Duodenal mucosa (tissue), 2 donors: ENCODE results near the gene CERS6.

Experiments
- H3K27ac ChIP-seq: one replicate; pipeline ENCODE4 v1.7.0; 2013; ENCODE audit warnings: low read depth, low read length
- H3K27me3 ChIP-seq, 2 donors: one replicate each; pipeline ENCODE4 v1.7.0; 2013; ENCODE audit warnings: low read length in 2 of 2, control low read depth in 1 of 2; ENCODE audit not compliant: insufficient read depth in 2 of 2, control insufficient read depth in 1 of 2
- H3K36me3 ChIP-seq, 2 donors: one replicate each; pipeline ENCODE4 v1.7.0; 2013; ENCODE audit warnings: low read length in 2 of 2, control low read depth in 1 of 2; ENCODE audit not compliant: insufficient read depth in 2 of 2, control insufficient read depth in 1 of 2
- H3K4me1 ChIP-seq, 2 donors: one replicate each; pipeline ENCODE4 v1.7.0; 2013; ENCODE audit warnings: low read length in 2 of 2, control low read depth in 1 of 2; ENCODE audit not compliant: insufficient read depth in 2 of 2, control insufficient read depth in 1 of 2
- H3K4me3 ChIP-seq, 2 donors: one replicate each; pipeline ENCODE4 v1.7.0; 2013; ENCODE audit warnings: low read length in 2 of 2, low read depth in 1 of 2
- H3K9ac ChIP-seq, 2 donors: one replicate each; pipeline ENCODE4 v1.7.0; 2013; ENCODE audit warnings: low read length in 2 of 2, low read depth in 1 of 2
- H3K9me3 ChIP-seq, 2 donors: one replicate each; pipeline ENCODE4 v1.7.0; 2013; ENCODE audit warnings: low read length in 2 of 2, control low read depth in 1 of 2; ENCODE audit not compliant: control insufficient read depth in 1 of 2

The CERS6 gene

GRCh38 chr2:168731616-168732015 lies 275.5 kb downstream of the CERS6 start:
- Histone ChIP-seq H3K27me3 (no peaks in the 10 kb centered on the region), H3K36me3 (peaks cover 0 to 6% of the 10 kb centered on the region in 2 donors), H3K27ac (no peak overlapping the region), H3K4me1 (no peaks in the 10 kb centered on the region), H3K9me3 (no peaks in the 10 kb centered on the region), H3K4me3 (no peak overlapping the region), H3K9ac (no peak overlapping the region)

DNA sequence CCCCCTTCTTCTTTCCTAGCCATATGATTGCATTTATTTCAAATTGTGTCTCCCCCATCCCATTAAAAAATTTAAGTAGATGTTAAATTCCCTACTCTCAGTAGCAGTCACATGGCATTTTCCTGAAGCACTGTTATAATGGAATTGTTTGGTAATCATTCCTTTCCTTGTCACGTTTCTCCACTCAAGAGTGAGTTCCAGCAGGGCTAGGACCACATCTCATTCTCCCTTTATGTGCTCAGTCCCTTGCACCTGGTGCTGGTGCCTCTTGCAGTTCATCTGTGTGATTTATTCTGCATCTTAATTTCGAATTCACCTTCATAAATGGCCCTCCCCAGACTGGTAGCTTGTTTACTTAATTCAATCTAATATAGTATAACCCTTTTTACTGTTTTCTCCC lies 276.0 kb downstream of the CERS6 start:
- peaks cover 0 to 6% of the 10 kb centered on the region in 2 donors for H3K36me3 ChIP-seq

DNA sequence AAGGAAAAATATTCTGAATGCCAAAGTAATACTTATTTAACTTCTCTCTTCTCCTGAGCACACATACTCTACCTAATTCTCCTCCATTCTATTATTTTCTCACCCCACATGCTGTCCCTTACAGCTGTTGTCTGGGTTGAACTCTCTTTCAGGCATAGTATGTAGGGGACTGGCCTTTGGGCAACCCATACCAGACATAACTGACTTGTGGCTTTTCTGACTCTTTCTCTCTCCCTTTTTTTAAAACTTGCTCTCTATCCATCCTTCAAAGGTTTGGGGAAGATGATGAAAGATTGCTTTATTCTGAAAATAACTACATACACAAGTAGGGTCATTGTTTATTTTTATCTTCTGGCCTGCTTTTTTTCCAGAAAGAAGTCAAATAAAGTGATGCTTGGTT lies 276.4 kb downstream of the CERS6 start:
- H3K9ac ChIP-seq, result no peak overlapping the region
- peaks cover 0 to 6% of the 10 kb centered on the region in 2 donors for H3K36me3 ChIP-seq
- no peaks in the 10 kb centered on the region for H3K27me3 ChIP-seq
- no peak overlapping the region for H3K27ac ChIP-seq
- H3K4me3 ChIP-seq, result no peak overlapping the region
- no peaks in the 10 kb centered on the region for H3K9me3 ChIP-seq
- no peaks in the 10 kb centered on the region for H3K4me1 ChIP-seq

More for the DNA sequence above, 276.0 kb downstream of the CERS6 start:
- H3K9me3 ChIP-seq, result no peaks in the 10 kb centered on the region
- no peaks in the 10 kb centered on the region for H3K27me3 ChIP-seq
- H3K4me3 ChIP-seq, result no peak overlapping the region
- H3K4me1 ChIP-seq, result no peaks in the 10 kb centered on the region
- H3K9ac ChIP-seq, result no peak overlapping the region
- no peak overlapping the region for H3K27ac ChIP-seq

GRCh38 chr2:168734199-168734760 lies 278.2 kb downstream of the CERS6 start:
- Histone ChIP-seq H3K9me3 (no peaks in the 10 kb centered on the region), H3K4me3 (no peak overlapping the region), H3K36me3 (peaks cover 0 to 2% of the 10 kb centered on the region in 2 donors), H3K27me3 (no peaks in the 10 kb centered on the region), H3K9ac (no peak overlapping the region), H3K4me1 (peaks cover 0 to 5% of the 10 kb centered on the region in 2 donors), H3K27ac (no peak overlapping the region)

DNA sequence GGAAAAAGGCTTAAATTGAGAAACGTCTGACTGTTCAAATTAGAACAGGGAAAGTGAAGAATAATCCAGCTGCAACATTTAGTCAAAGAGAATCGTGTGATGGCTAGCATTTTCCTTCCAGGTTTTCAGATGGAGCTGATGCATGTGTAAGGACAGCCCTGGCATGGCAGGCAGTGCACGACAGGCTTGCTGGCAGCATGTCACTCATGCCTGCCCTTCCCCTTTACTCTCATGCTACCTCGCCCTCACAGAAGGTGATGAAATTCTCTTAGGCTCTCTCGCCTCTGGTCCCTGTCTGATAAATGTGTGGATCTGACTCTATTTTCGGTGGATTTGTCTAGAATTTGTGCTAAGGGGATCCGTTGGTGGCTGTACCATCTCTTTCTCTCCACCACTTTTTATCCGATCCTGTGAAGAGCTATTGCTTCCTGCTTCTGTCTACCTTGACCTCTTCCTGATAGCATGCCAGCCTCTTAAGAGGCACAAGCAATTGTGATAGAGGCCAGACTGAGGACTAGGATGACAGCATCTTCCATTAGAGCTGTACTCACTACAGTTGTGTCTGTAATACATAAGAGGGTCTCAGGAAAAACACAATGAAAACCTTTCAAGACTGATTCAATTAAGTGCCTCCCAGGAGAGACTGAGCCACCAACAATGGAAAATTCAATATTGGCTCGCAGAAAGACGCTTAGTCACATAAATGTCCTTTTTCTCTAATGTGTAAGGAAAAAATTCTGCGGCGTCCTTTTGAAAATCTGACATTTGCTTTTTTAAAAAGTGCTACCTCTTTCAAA lies 280.8 kb downstream of the CERS6 start:
- Histone ChIP-seq H3K4me1 (peaks cover 0 to 7% of the 10 kb centered on the region in 2 donors), H3K27me3 (no peaks in the 10 kb centered on the region), H3K9me3 (no peaks in the 10 kb centered on the region), H3K36me3 (no peaks in the 10 kb centered on the region), H3K9ac (no peak overlapping the region), H3K4me3 (no peak overlapping the region), H3K27ac (no peak overlapping the region)

GRCh38 chr2:168738062-168738461 lies 282.0 kb downstream of the CERS6 start:
- Histone ChIP-seq H3K9ac (no peak overlapping the region), H3K27me3 (no peaks in the 10 kb centered on the region), H3K36me3 (no peaks in the 10 kb centered on the region), H3K4me1 (peaks cover 4 to 15% of the 10 kb centered on the region in 2 donors), H3K27ac (no peak overlapping the region), H3K4me3 (no peak overlapping the region), H3K9me3 (no peaks in the 10 kb centered on the region)

DNA sequence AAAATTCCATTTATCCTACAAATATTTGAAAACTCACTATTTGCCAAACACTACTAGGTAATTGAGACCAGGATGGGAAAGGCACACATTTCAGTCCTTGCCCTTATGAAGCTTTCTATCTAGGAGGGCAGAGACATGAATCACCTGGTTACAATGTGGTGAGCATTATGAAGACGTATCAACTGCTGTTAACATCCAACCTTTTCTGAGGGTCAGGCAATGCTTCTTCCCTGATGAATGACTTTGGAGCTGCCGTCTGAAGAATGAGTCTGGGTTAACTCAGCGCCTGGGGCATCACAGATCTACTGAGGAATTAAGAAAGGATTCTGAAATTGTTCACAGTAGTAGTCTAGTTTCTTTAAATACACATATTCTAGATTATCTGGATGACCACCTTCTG lies 284.3 kb downstream of the CERS6 start:
- no peaks in the 10 kb centered on the region for H3K36me3 ChIP-seq
- no peak overlapping the region for H3K9ac ChIP-seq
- no peak overlapping the region for H3K27ac ChIP-seq
- H3K9me3 ChIP-seq, result no peaks in the 10 kb centered on the region
- H3K4me1 ChIP-seq, result peaks cover 4 to 24% of the 10 kb centered on the region in 2 donors
- H3K4me3 ChIP-seq, result no peak overlapping the region
- H3K27me3 ChIP-seq, result no peaks in the 10 kb centered on the region

- Histone ChIP-seq H3K4me3 (no peak overlapping the region), H3K36me3 (no peaks in the 10 kb centered on the region), H3K9me3 (no peaks in the 10 kb centered on the region), H3K27ac (no peak overlapping the region), H3K9ac (no peak overlapping the region), H3K27me3 (no peaks in the 10 kb centered on the region), H3K4me1 (peaks cover 4 to 24% of the 10 kb centered on the region in 2 donors)
These were observed 284.7 kb downstream of the CERS6 start for GRCh38 chr2:168740788-168741187.

DNA sequence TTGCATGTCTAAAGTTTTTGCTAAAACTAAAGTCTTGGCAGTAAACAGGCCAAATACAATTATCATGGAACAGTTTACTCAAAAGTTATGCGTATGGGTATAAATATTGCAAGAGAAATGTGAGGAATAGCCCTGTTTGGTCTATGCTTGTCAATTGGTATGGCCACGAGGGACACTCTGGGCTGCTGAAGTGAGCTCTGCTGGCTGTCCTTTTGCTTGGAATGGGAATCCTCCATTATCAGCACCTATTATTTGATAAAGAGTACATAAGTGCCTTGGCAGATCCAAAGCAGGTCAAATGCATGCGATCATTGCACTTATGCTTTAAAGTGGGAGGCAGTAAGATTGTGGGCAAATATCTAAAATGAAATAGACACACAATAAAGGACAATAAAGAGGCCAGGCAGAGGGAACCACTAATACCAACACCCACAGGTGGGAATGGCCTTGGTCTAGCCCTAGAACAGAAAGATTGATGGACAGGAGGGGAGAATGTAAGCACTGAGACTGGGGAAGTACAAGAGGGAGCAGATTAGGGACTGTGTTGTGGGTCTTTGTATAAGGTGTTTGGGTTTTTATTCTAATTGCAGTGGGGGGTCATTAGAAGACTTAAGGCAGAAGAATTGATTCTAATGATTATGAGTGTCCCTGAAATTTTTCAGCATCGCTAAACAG lies 286.3 kb downstream of the CERS6 start:
- H3K27ac ChIP-seq, result no peak overlapping the region
- no peaks in the 10 kb centered on the region for H3K9me3 ChIP-seq
- peaks cover 4 to 24% of the 10 kb centered on the region in 2 donors for H3K4me1 ChIP-seq
- no peak overlapping the region for H3K4me3 ChIP-seq
- no peaks in the 10 kb centered on the region for H3K27me3 ChIP-seq
- H3K36me3 ChIP-seq, result no peaks in the 10 kb centered on the region
- no peak overlapping the region for H3K9ac ChIP-seq

DNA sequence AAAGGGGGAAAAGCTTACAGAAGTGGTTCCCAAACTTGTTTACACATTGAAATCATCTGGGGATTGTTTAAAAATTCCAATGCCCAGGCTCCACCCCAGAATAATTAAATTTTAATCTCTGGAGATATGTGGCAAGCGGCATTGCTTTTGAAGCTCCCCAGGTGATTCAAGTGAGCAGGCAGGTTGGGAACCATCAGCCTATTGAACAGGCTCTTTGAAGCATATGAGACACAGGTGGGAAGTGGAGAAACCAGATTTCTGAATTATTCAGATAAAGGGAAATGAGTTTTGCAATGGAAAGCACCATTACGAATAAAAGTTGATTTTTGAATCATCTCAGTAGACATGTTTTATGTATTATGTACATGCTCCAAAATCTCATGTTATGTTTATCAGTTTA lies 288.8 kb downstream of the CERS6 start:
- no peaks in the 10 kb centered on the region for H3K27me3 ChIP-seq
- H3K27ac ChIP-seq, result no peak overlapping the region
- H3K4me1 ChIP-seq, result peaks cover 4 to 22% of the 10 kb centered on the region in 2 donors
- H3K36me3 ChIP-seq, result no peaks in the 10 kb centered on the region
- H3K4me3 ChIP-seq, result no peak overlapping the region
- no peaks in the 10 kb centered on the region for H3K9me3 ChIP-seq
- H3K9ac ChIP-seq, result no peak overlapping the region
